Stimulated activated CD4-positive, alpha-beta T cell treated with anti-CD3 and anti-CD28 coated beads, Interleukin-1b, Interleukin-23, amount 100 ng/mL, for 24 hours (primary cell): ENCODE results near the gene PSMB2.
"Not testable (repeated sequence)": the region's sequence is repeated elsewhere in the genome, so short reads cannot be mapped to it uniquely, and the experiment has no call there.

Experiments used
- DNase-seq, 4 experiments: peaks; one replicate each; pipeline ENCODE4 v3.0.0-alpha.2; 2020; ENCODE audit warnings: low read depth in 4 of 4, low spot score in 1 of 4

PSMB2 gene

DNA sequence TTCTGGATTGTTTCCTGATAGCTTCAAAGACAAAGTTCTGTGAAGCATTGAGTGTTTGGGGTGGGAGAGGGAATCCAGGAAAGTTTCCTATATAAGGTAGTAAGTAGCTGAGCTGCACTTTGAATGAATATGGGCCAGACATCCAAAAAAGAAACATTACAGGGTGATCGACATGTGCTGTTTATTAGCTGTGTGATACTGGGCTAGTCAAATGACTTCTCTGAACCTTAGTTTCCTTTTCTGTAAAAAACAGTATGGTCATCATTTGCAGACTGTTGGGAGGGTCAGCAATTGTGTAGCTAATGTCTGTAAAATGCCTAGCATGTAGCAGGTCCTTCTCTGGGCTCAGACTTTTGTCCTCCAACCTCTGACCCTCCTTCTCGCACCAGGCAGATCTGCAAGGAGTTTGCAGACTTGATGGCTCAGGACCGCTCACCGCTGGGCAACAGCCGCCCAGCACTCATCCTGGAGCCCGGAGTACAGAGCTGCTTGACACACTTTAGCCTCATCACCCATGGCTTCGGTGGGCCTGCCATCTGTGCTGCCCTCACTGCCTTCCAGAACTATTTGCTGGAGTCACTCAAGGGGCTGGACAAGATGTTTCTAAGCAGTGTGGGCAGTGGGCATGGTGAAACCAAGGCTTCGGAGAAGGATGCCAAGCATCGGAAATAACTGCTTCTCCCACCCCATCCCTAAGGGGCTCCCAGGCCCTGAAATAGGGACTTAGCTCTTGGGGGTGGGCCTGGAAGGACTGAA, 47.1 kb downstream of the PSMB2 start:
- no peak for DNase-seq

DNA sequence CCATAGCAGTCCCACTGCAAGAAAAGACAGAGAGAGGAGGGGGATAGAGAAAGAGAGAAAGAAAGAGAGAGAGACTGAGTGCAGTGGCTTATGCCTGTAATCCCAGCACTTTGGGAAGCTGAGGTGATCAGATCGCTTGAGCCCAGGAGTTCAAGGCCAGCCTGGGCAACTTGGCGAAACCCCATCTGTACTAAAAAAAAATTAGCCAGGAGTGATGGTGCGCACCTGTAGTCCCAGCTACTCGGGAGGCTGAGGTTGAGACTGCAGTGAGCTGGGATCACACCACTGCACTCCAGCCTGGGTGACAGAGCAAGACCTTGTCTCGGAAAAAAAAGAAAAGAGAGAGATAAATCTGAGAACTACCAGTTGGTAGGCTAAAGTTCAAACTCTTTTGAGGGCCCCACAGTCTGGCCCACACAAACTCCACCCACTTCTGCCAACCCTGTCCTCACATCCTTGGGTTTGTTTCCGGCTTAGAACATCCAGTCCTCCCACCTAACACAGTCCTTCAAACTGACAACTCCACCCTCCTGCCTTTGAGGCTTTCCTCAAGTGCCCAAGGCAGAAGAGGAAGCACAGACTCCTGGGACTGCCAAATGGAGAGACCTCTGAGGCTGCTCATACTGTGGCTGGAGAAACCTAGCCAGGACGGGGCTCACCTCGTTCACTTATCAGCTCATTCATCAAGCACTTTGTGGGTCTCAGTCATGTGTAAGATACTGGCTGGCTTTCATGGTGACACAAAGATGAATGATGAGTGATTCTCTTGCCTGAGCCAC, 48.1 kb downstream of the PSMB2 start:
- DNase-seq: no peak

DNA sequence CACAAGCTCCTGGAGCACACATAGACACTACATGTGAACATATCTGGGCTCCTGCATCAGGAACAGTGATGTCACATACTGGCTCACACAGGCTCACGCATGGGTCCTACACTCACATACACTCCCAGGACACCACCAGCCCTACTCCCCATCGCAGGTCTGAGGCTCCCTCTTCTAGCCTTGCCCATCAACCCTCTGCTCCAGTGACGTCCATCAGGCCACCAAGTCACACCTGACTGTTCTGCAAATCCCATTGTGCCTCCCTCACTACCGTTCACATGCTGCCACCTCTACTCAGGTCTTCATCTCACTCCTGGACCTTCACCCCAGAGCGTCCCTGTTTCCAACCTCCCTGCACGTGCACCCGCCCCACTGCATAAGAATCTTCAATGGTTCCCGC, 50.1 kb downstream of the PSMB2 start:
- DNase-seq: no peak

DNA sequence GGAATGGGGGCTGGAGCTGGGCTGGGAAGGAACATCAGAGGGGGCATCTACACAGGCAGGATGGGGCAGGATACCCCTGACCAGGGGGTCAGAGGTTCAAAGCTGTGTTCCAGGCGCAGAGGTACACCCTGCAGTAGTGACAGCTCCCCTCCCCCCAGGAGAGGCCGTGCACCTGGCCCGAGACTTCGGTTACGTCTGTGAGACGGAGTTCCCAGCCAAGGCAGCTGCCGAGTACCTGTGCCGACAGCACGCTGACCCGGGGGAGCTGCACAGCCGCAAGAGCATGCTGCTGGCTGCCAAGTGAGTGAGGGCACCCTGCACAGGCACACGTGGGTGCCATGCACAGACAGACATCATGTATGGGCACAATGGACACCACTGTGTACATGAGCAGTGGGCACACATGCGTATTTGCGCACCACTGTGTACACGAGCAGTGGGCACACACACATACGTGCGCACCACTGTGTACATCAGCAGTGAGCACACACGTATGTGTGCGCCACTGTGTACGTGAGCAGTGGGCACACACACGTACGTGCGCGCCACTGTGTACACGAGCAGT, 50.8 kb downstream of the PSMB2 start:
- DNase-seq: no peak

DNA sequence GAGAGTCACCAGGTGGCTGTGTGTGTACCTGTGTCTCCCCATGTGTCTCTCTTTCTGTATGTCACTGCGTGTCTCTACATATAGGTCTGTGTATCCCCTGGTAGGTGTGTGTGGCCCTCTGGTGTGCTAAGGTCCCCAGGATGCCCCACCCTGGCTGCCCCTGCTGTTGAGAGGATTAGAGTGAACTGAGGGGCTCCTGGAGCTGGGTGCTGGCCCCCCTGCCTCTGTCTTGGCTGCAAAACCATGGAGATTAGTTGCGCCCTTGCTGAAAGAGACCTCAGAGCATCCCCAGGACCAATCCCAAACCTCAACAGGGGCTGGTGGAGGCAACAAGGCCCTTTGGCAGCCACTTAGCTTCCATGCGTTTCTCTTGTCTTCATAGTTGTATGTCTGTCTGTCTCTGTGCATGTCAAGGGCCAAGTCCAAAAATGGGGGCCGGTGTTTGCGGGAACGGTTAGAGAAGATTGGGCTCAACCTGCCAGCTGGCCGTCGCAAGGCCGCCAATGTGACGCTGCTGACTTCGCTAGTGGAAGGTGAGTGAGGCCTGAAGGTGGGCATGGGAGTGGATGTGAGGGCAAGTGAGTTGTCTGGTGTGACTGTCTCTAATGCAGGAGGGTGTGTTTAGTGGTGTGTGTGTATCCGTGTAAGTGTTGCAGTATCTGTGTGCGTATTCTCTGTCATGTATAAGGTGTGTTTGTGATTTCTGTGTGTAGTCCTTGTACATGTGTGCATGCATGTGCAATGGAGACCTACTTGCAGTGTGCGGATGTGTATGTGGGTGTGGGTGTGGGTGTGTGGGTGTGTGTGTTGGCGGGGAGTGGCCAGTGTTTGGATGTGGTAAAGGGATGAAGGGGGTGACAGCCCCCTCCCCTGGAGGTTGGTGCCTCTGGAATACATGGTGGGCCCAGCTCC, 51.6 kb downstream of the PSMB2 start:
- DNase-seq: no peak

DNA sequence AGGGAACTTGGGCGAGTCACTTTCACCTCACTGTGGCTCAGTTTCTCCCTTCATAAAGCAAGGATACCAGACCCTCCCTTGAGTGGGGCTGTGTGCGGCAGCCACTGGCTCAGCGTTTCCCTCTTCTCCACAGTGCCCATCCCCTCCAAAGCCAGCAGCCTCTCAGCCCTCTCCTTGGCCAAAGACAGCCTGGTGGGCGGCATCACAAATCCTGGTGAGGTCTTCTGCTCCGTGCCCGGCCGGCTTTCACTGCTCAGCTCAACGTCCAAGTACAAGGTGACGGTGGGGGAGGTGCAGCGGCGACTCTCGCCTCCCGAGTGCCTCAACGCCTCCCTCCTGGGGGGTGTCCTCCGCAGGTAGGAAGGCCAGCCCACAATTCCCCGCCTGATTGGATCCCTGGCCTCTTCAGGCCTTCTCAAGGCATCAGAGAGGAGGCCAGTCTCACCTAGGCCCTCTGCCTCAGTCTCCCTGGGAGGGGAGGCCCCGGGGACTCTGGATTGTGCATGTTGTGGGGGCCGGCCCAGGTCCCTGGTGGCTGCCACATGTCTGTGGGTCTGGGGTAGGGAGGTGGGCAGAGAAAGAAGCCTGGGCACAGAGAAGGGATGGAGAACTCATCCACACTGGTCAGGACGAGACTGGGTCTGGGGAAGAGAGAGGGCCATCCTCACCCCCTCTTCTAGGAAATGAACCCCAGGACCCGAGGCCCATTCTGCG, 53.0 kb downstream of the PSMB2 start:
- no peak for DNase-seq

DNA sequence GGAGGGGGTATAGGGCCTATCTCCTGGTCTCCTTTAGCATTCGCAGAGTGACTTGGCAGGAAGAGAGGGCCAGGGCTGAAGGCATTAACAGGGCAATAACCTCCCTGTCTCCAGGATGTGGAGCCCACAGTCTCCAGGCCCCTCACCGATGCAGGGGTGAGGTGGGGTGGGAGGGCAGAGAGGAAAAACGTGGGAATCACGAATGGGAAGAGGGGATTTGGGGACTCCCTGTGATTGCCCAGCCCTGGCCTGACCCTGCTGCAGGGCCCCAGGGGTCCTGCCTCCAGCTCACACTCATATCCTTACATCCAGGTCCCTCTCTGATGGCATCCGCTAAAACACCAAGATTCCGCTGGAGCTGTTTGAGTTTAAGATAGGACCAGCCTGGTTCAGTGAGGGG, 53.6 kb downstream of the PSMB2 start:
- no peak for DNase-seq

DNA sequence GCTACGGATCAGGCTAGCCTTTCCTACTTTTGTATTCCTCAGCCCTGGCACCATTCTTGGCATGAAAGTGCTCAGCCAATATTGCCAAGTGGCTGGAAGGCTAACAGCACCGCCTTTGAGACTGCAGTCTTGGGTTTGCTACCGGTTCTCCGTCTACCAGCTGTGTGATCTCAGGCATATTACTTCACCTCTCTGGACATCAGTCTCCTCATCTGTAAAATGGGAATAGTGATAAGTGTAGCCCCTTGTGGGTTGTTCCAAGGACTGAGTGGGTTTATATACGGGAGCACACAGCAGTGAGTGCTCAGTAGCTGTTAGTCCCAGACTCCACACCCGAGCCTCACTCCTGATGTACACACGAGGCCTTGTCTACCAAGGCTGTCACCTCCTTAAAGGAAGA, 54.5 kb downstream of the PSMB2 start:
- DNase-seq: no peak

DNA sequence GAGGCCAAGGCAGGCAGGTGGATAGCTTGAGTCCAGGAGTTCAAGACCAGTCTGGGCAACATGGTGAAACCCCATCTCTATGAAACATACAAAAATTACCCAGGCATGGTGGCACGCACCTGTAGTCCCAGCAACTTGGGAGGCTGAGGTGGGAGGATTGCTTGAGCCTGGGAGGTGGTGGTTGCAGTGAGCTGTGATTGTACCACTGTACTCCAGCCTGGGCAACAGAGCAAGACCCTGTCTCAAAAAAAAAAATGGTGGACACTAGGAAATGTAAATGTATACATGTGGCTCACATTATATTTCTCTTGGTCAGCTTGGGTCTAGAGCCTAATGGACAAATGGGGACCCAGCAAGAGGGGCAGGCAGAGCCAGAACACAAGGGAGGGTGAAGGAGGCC, 55.5 kb downstream of the PSMB2 start:
- not testable (repeated sequence) for DNase-seq

DNA sequence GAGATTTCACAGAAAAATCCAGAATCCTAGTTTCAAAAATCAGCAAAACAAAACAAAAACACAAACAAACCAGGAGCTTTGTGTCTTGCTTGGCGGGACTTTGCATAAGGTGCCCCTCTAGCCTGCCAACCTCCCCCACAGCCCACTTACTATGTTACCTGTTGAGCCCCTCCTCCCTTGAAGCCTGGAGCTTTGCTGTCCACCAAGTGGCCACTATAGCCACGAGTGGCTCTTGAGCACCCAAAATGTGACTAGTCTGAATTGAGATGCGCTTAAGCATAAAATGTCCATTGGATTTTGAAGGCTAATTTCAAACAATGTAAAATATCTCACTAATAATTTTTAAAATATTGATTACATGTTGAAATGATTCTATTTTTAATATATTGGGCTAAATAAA, 56.0 kb downstream of the PSMB2 start:
- no peak for DNase-seq

DNA sequence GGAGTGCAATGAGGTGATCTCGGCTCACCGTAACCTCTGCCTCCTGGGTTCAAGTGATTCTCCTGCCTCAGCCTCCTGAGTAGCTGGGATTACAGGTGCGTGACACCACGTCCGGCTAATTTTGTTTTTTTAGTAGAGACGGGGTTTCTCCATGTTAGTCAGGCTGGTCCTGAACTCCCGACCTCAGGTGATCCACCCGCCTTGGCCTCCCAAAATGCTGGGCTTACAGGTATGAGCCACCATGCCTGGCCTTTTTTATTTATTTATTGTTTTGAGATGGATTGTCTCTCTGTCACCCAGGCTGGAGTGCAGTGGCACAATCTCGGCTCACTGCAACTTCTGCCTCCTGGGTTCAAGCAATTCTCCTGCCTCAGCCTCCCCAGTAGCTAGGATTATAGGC, 59.7 kb downstream of the PSMB2 start:
- not testable (repeated sequence) for DNase-seq

DNA sequence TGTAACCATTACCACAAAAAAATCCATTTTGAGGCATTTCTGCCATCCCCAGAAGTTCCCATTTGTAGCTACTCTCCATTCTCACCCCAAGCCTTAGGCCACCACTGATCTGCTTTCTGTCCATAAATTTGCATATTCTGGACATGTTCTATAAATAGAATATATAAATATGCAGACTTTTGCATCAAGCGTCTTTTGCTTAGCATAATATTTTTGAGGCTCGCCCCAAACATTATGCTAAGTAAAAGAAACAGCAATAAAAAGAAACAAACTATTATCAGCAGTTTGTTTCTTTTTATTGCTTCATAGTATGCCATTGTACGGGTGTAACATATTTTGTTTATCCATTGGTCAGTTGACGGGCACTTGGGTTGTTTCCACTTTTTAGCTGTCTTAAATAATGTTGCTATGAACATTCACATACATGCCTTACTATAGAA, 60.4 kb downstream of the PSMB2 start:
- no peak for DNase-seq

DNA sequence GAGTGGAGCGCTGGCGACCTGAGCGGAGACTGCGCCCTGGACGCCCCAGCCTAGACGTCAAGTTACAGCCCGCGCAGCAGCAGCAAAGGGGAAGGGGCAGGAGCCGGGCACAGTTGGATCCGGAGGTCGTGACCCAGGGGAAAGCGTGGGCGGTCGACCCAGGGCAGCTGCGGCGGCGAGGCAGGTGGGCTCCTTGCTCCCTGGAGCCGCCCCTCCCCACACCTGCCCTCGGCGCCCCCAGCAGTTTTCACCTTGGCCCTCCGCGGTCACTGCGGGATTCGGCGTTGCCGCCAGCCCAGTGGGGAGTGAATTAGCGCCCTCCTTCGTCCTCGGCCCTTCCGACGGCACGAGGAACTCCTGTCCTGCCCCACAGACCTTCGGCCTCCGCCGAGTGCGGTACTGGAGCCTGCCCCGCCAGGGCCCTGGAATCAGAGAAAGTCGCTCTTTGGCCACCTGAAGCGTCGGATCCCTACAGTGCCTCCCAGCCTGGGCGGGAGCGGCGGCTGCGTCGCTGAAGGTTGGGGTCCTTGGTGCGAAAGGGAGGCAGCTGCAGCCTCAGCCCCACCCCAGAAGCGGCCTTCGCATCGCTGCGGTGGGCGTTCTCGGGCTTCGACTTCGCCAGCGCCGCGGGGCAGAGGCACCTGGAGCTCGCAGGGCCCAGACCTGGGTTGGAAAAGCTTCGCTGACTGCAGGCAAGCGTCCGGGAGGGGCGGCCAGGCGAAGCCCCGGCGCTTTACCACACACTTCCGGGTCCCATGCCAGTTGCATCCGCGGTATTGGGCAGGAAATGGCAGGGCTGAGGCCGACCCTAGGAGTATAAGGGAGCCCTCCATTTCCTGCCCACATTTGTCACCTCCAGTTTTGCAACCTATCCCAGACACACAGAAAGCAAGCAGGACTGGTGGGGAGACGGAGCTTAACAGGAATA, 64.0 kb downstream of the PSMB2 start:
- DNase-seq: no peak

DNA sequence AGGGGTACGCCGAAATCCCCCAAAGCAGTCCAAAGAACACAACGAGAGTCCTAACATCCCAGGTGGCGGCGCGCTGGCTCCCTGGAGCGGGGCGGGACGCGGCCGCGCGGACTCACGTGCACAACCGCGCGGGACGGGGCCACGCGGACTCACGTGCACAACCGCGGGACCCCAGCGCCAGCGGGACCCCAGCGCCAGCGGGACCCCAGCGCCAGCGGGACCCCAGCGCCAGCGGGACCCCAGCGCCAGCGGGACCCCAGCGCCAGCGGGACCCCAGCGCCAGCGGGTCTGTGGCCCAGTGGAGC, 64.6 kb downstream of the PSMB2 start:
- not testable (repeated sequence) for DNase-seq

DNA sequence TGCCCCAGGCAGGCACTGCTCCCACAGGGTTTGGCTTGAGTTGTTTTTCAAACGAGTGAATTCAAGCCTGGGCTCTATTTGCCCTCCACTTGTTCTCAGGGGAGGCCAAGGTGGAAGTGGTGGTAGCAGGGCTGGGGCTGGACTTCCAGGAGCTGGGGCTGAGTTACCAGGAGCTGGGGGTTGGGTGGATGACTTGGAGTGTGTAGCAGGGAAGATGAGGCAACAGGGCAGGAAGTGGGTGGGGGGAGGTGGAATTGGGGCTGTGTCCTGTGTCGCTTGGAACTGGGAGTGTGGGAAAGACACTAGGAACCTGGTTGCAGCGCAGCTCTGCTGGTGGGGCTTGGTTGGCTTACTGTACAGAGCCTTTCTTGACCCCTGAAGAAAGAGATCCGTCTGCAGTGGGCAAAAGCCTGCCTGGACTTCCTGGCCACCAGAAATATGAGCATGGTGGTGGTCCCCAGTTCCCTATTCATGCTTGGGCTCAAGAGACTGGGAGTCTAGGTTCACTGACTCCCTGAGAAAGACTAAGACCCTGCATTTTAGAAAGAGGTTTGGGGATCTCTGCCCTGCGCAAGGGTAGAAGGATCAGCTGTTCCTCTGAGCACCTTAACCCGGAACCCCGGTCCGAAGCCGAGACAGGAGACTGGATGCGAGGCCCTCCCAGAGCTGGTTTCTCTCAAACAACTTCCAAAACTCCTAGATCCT, 65.1 kb downstream of the PSMB2 start:
- no peak for DNase-seq

DNA sequence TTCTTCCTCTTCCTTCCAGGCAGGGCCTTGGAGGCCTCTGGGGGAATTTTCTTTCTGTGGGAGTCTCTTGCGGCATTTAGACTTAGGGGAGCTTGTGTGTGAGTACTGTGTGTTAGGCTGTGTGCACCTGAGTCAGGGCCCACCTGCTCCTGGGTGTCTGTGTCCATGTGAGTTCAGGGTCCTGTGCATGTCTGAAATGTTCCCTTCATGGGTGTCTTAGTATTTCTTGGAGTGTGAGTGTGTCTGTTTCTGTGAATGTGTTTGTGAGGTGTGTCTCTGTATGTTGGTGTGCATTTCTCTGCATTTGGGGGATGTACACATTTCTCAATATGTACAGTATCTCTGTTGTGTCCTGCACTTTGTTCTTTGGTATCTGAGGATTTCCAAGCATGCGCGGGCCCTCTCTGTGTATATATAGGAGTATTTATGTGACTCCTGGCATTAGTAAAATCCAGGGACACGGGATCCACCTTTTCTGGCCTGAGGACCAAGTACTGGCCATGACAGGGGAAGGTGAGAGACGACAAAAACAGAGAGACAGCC, 65.8 kb downstream of the PSMB2 start:
- no peak for DNase-seq

DNA sequence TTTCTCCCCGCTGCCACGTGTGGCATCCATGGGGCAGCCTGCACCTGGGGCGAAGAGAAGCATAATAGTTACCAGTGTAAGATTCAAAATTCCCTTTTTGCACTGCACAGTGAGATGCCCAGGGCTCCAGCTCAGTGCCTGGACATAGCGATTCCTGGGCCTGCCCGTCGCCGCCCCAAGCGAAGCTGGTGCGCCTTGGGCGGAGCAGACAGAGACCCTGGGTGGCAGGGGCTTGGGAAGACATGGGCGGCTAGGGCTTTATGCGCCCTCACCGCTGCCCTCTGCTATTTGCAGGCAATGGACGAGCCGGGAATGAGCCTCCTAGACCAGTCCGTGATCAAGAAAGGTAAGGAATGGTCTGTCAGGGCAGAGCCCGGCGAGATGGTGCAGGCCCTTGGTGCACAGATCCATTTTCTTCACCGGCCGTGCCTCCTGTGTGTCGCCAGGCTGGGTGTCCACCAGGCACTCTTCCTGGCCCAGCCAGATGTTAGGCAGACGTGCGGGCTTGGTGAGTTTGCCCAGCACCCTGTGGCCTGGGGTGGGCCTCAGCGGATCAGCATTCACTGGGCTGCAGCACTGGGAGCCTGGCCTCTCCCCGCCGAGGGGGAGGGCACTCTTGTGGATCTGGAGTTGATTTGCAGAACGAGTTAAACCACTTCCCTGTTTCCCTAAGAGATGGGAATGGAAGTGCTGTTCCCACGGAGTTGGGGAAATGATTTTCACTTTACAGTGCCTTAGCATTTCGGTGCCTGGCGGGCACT, 66.5 kb downstream of the PSMB2 start:
- DNase-seq: no peak

DNA sequence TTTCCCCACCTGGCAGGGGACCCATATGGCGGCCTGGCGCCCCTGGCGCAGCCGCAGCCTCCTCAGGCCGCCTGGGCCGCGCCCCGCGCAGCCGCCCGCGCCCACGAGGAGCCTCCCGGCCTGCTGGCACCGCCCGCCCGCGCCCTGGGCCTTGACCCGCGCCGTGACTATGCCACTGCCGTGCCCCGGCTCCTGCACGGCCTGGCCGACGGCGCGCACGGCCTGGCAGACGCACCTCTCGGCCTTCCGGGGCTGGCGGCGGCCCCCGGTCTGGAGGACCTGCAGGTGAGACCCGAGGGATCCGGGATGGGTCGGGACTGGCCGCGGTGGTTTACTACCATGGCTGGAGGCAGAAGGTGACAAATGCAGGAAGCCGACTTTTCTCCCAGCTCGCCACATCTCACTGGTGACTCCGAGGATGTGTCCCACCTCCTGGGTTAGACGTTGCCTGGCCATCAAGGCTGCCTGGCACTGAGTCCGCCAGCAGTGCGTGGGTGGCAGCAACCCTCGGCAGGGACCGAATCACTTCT, 67.1 kb downstream of the PSMB2 start:
- DNase-seq: no peak
